Trophoblast cell (in vitro differentiated cells and primary cell): ENCODE data around the gene SEPTIN12. TPM values are rescaled to one million over a fixed set of nuclear protein-coding genes. Genes with fewer than 3 reads are reported as not detected.

Experiments
- DNase-seq, 2 donors: peaks; one replicate each; pipeline ENCODE4 v3.0.0-alpha.2; 2016
- H2AFZ ChIP-seq: 2 replicates; pipeline ENCODE4 v1.6.1; 2013; ENCODE audit warnings: low read length, moderate library complexity, mild to moderate bottlenecking; ENCODE audit not compliant: insufficient read depth, poor library complexity
- H2AK5ac ChIP-seq: 2 replicates; pipeline ENCODE4 v1.6.1; 2013; ENCODE audit warnings: mild to moderate bottlenecking, low read length
- H2BK120ac ChIP-seq: 2 replicates; pipeline ENCODE4 v1.6.1; 2013; ENCODE audit warnings: low read length, mild to moderate bottlenecking, moderate library complexity; ENCODE audit not compliant: insufficient read depth, poor library complexity
- H2BK12ac ChIP-seq: 2 replicates; pipeline ENCODE4 v1.6.1; 2013; ENCODE audit warnings: mild to moderate bottlenecking, low read length, moderate library complexity
- H2BK5ac ChIP-seq: 2 replicates; pipeline ENCODE4 v1.6.1; 2013; ENCODE audit warnings: low read length, low read depth, moderate library complexity, mild to moderate bottlenecking; ENCODE audit not compliant: poor library complexity
- H3K14ac ChIP-seq: 2 replicates; pipeline ENCODE4 v1.6.1; 2013; ENCODE audit warnings: mild to moderate bottlenecking, low read length
- H3K18ac ChIP-seq: 2 replicates; pipeline ENCODE4 v1.6.1; 2013; ENCODE audit warnings: mild to moderate bottlenecking, low read length
- H3K23ac ChIP-seq: 2 replicates; pipeline ENCODE4 v1.6.1; 2013; ENCODE audit warnings: low read length
- H3K27ac ChIP-seq: 2 replicates; pipeline ENCODE4 v1.5.1; 2013; ENCODE audit warnings: low read depth, mild to moderate bottlenecking, inconsistent platforms, low read length, moderate library complexity
- H3K27me3 ChIP-seq: 2 replicates; pipeline ENCODE4 v1.6.1; 2013; ENCODE audit warnings: inconsistent platforms, mild to moderate bottlenecking, low read length, moderate library complexity; ENCODE audit not compliant: insufficient read depth
- H3K36me3 ChIP-seq, 2 experiments: 1 replicate in 1 of 2; 2 replicates in 1 of 2; pipeline ENCODE4 v1.6.1; 2013; ENCODE audit warnings: low read length in 2 of 2, mild to moderate bottlenecking in 2 of 2, moderate library complexity in 1 of 2; ENCODE audit not compliant: insufficient read depth in 2 of 2, control insufficient read depth in 1 of 2
- H3K4ac ChIP-seq: 2 replicates; pipeline ENCODE4 v1.6.1; 2013; ENCODE audit warnings: low read depth, mild to moderate bottlenecking, low read length, moderate library complexity
- H3K4me1 ChIP-seq, 2 experiments: 1 replicate in 1 of 2; 2 replicates in 1 of 2; pipeline ENCODE4 v1.6.1; 2013; ENCODE audit warnings: low read length in 2 of 2, mild to moderate bottlenecking in 2 of 2, moderate library complexity in 1 of 2; ENCODE audit not compliant: insufficient read depth in 2 of 2, control insufficient read depth in 1 of 2
- H3K4me2 ChIP-seq: 2 replicates; pipeline ENCODE4 v1.6.1; 2013; ENCODE audit warnings: inconsistent platforms, mild to moderate bottlenecking, low read length, moderate library complexity
- H3K4me3 ChIP-seq: 2 replicates; pipeline ENCODE4 v1.5.1; 2013; ENCODE audit warnings: mild to moderate bottlenecking, low read depth, low read length, inconsistent platforms
- H3K79me1 ChIP-seq: one replicate; pipeline ENCODE4 v1.6.1; 2013; ENCODE audit warnings: low read length
- H3K79me2 ChIP-seq: 2 replicates; pipeline ENCODE4 v1.6.1; 2013; ENCODE audit warnings: low read length, mild to moderate bottlenecking; ENCODE audit not compliant: control insufficient read depth, insufficient read depth, poor library complexity
- H3K9ac ChIP-seq: 2 replicates; pipeline ENCODE4 v1.6.1; 2013; ENCODE audit warnings: mild to moderate bottlenecking, low read length
- H3K9me3 ChIP-seq: 2 replicates; pipeline ENCODE4 v1.6.1; 2013; ENCODE audit warnings: low read depth, mild to moderate bottlenecking, control low read depth, inconsistent platforms, low read length; ENCODE audit not compliant: insufficient read depth
- H4K12ac ChIP-seq: 2 replicates; pipeline ENCODE4 v1.6.1; 2013; ENCODE audit warnings: low read depth, mild to moderate bottlenecking, low read length, moderate library complexity
- H4K8ac ChIP-seq: 2 replicates; pipeline ENCODE4 v1.6.1; 2013; ENCODE audit warnings: low read depth, mild to moderate bottlenecking, low read length, moderate library complexity
- H4K91ac ChIP-seq: one replicate; pipeline ENCODE4 v1.6.1; 2013; ENCODE audit warnings: low read depth, mild to moderate bottlenecking, low read length, moderate library complexity
- WGBS: extraction: QIAGEN DNeasy Blood & Tissue Kit; methylation state at CpG from one replicate; pipeline ENCODE4 v1.1.7; 2013; ENCODE audit warnings: missing lambda C conversion rate; ENCODE audit not compliant: insufficient read length, insufficient coverage; ENCODE audit errors: extremely low coverage; 5-methylcytosine and 5-hydroxymethylcytosine counted together
- polyA plus RNA-seq: library from polyadenylated mRNA; stranded (reverse); fragments of 200-250 nt; gene quantifications from 2 replicates; pipeline ENCODE4 v1.2.3, GENCODE V29; 2013

SEPTIN12 gene
- polyA plus RNA-seq, result 0.27 and 0.42 TPM in 2 replicates

GRCh38 chr16:4787627-4788482, at the start of gene SEPTIN12:
Gene SEPTIN12, minus strand, starts transcription at chr16:4788345. Its CDS starts 700 bp downstream, at chr16:4787645.
- DNase-seq, result no peak
- H2BK12ac ChIP-seq, result no peak within 1 kb of the TSS
- H3K23ac ChIP-seq, result no peak within 1 kb of the TSS
- no peak within 1 kb of the TSS for H3K4ac ChIP-seq
- H4K12ac ChIP-seq, result no peak within 1 kb of the TSS
- H3K36me3 ChIP-seq, result no peaks in the 10 kb centered on the region
- H3K79me2 ChIP-seq, result no peaks in the 10 kb centered on the region
- peaks cover 4% of the 10 kb centered on the region for H3K9me3 ChIP-seq
- H4K8ac ChIP-seq, result no peak within 1 kb of the TSS
- H2AFZ ChIP-seq, result no peak within 1 kb of the TSS
- no peaks in the 10 kb centered on the region for H3K4me1 ChIP-seq
- no peak within 1 kb of the TSS for H3K27ac ChIP-seq
- no peak within 1 kb of the TSS for H2BK5ac ChIP-seq
- WGBS, result no CpG with 5 or more reads among the region's 14 CpGs
- H3K79me1 ChIP-seq, result no peaks in the 10 kb centered on the region
- no peaks in the 10 kb centered on the region for H3K27me3 ChIP-seq
- no peak within 1 kb of the TSS for H4K91ac ChIP-seq
- no peak within 1 kb of the TSS for H3K9ac ChIP-seq
- no peak within 1 kb of the TSS for H2BK120ac ChIP-seq
- H2AK5ac ChIP-seq, result no peak within 1 kb of the TSS
- H3K4me3 ChIP-seq, result no peak within 1 kb of the TSS
- no peak within 1 kb of the TSS for H3K14ac ChIP-seq
- no peak within 1 kb of the TSS for H3K4me2 ChIP-seq
- H3K18ac ChIP-seq, result no peak within 1 kb of the TSS

- no peak overlapping the region for H3K4me2 ChIP-seq
- peaks cover 39 to 60% of the 10 kb centered on the region in 2 experiments for H3K36me3 ChIP-seq
- H2AK5ac ChIP-seq, result no peak overlapping the region
- DNase-seq, result no peak
- no peak overlapping the region for H3K23ac ChIP-seq
- no peak overlapping the region for H4K91ac ChIP-seq
- H3K27me3 ChIP-seq, result no peaks in the 10 kb centered on the region
- no peak overlapping the region for H2BK12ac ChIP-seq
- H3K4me3 ChIP-seq, result no peak overlapping the region
- no CpG with 5 or more reads among the region's 2 CpGs for WGBS
- H3K9ac ChIP-seq, result no peak overlapping the region
- H2AFZ ChIP-seq, result no peak overlapping the region
- no peak overlapping the region for H3K27ac ChIP-seq
- no peak overlapping the region for H3K4ac ChIP-seq
- H2BK120ac ChIP-seq, result no peak overlapping the region
- H3K18ac ChIP-seq, result no peak overlapping the region
- no peak overlapping the region for H4K12ac ChIP-seq
- H3K4me1 ChIP-seq, result no peaks in the 10 kb centered on the region
- no peak overlapping the region for H3K14ac ChIP-seq
- no peaks in the 10 kb centered on the region for H3K9me3 ChIP-seq
- H3K79me2 ChIP-seq, result no peaks in the 10 kb centered on the region
- no peak overlapping the region for H4K8ac ChIP-seq
- H2BK5ac ChIP-seq, result no peak overlapping the region
- H3K79me1 ChIP-seq, result no peaks in the 10 kb centered on the region
These were observed 48.6 kb upstream of the SEPTIN12 start for GRCh38 chr16:4836727-4837126.

- no CpG with 5 or more reads among the region's 1 CpG for WGBS
These were observed 45.4 kb upstream of the SEPTIN12 start for GRCh38 chr16:4833584-4833983.

GRCh38 chr16:4832698-4833343, 44.7 kb upstream of the SEPTIN12 start:
- H3K4ac ChIP-seq, result no peak overlapping the region
- no peak overlapping the region for H2BK12ac ChIP-seq
- no peak overlapping the region for H3K27ac ChIP-seq
- H3K14ac ChIP-seq, result no peak overlapping the region
- WGBS, result no CpG with 5 or more reads among the region's 6 CpGs
- no peak overlapping the region for H2BK120ac ChIP-seq
- H3K4me1 ChIP-seq, result peaks cover 4% of the 10 kb centered on the region in 2 experiments
- no peaks in the 10 kb centered on the region for H3K27me3 ChIP-seq
- no peak overlapping the region for H2AFZ ChIP-seq
- no peak for DNase-seq
- H3K18ac ChIP-seq, result no peak overlapping the region
- H3K4me3 ChIP-seq, result no peak overlapping the region
- H3K9ac ChIP-seq, result no peak overlapping the region
- no peaks in the 10 kb centered on the region for H3K9me3 ChIP-seq
- no peaks in the 10 kb centered on the region for H3K79me2 ChIP-seq
- no peak overlapping the region for H3K4me2 ChIP-seq
- H2AK5ac ChIP-seq, result no peak overlapping the region
- H3K36me3 ChIP-seq, result peaks cover 43 to 62% of the 10 kb centered on the region in 2 experiments
- H4K91ac ChIP-seq, result no peak overlapping the region
- H4K8ac ChIP-seq, result no peak overlapping the region
- no peak overlapping the region for H3K23ac ChIP-seq
- H4K12ac ChIP-seq, result no peak overlapping the region
- H2BK5ac ChIP-seq, result no peak overlapping the region
- no peaks in the 10 kb centered on the region for H3K79me1 ChIP-seq

More at GRCh38 chr16:4833584-4833983, 45.4 kb upstream of the SEPTIN12 start:
- Histone ChIP-seq H2BK12ac (no peak overlapping the region), H3K4me2 (no peak overlapping the region), H2BK120ac (no peak overlapping the region), H3K36me3 (peaks cover 47 to 61% of the 10 kb centered on the region in 2 experiments), H4K91ac (no peak overlapping the region), H4K12ac (no peak overlapping the region), H2AFZ (no peak overlapping the region), H3K4me3 (no peak overlapping the region), H3K79me2 (no peaks in the 10 kb centered on the region), H3K9me3 (no peaks in the 10 kb centered on the region), H3K18ac (no peak overlapping the region), H2AK5ac (no peak overlapping the region), H3K14ac (no peak overlapping the region), H3K23ac (no peak overlapping the region), H3K27me3 (no peaks in the 10 kb centered on the region), H2BK5ac (no peak overlapping the region), H4K8ac (no peak overlapping the region), H3K4me1 (peaks cover 4% of the 10 kb centered on the region in 2 experiments), H3K4ac (no peak overlapping the region), H3K79me1 (no peaks in the 10 kb centered on the region), H3K27ac (no peak overlapping the region), H3K9ac (no peak overlapping the region)
- no peak for DNase-seq
